Pancreas (tissue), 10 donors: ENCODE measurements around the gene TSPAN17. TPM values are rescaled to one million over a fixed set of nuclear protein-coding genes. Genes with fewer than 3 reads are reported as not detected.

ENCODE experiments used
- ATAC-seq, 4 donors: fragments of 200-7000 bp; cut with Tn5 transposase; one replicate each; pipeline versions ENCODE4 v1.8.0 to v1.9.1; 2020; ENCODE audit warnings: mild to moderate bottlenecking in 4 of 4, moderate library complexity in 4 of 4
- DNase-seq, 6 donors: peaks; one replicate each; pipeline ENCODE4 v3.0.0-alpha.2; 2020
- FAIRE-seq: peaks from 2 replicates; lab custom pipeline; 2012; peaks lifted over from hg19 to GRCh38; lab: Jason Lieb, UNC
- H3K27ac ChIP-seq, 4 donors: fragments of 200-600 bp; sonication (generic); 1 replicate in 3 of 4; 2 replicates in 1 of 4; pipeline versions ENCODE4 v1.5.0 to v1.8.0; 2020
- H3K27me3 ChIP-seq, 4 donors: fragments of 200-600 bp; one replicate each; pipeline ENCODE4 v1.8.0; 2021
- H3K36me3 ChIP-seq, 3 donors: fragments of 200-600 bp; sonication (generic) in 1 of 3; one replicate each; pipeline versions ENCODE4 v1.5.0 to v1.8.0; 2020 to 2021
- H3K4me1 ChIP-seq, 3 donors: fragments of 200-600 bp; one replicate each; pipeline ENCODE4 v1.8.0; 2021
- H3K4me3 ChIP-seq, 4 donors: fragments of 200-600 bp; sonication (generic) in 2 of 4; one replicate each; pipeline versions ENCODE4 v1.5.0 to v1.8.0; 2020 to 2021
- H3K9me3 ChIP-seq, 4 donors: fragments of 200-600 bp; one replicate each; pipeline ENCODE4 v1.8.0; 2021
- CTCF ChIP-seq, 4 donors: fragments of 200-600 bp; sonication (generic) in 3 of 4; IDR thresholded peaks; one replicate each; pipeline versions ENCODE4 v1.5.0 to v1.8.0; 2021; ENCODE audit warnings: antibody characterized with exemption in 4 of 4
- WGBS, 2 donors: extraction: QIAGEN DNeasy Blood & Tissue Kit; methylation state at CpG; one replicate each; pipeline ENCODE4 v1.1.7; 2013; 5-methylcytosine and 5-hydroxymethylcytosine counted together
- intact Hi-C, 3 donors: fragments of 100-400 bp; cut with DNase I; formaldehyde crosslinking; loops; one replicate each; pipeline versions ENCODE4 v1.11.1 to v1.14.2; 2022
- polyA plus RNA-seq, 2 donors: library from polyadenylated mRNA; stranded (reverse); fragments of 200-250 nt; gene quantifications; one replicate each; pipeline ENCODE4 v1.2.3, GENCODE V29; 2013
- total RNA-seq, 6 donors: library from RNA; stranded (reverse); fragmentation: NEBNext Ultra II Directional in 4 of 6; extraction: Animal tissue kit (Norgen Biotek cat#: 25700) in 4 of 6; gene quantifications; one replicate each; pipeline versions ENCODE4 v1.2.1 to v1.2.4, GENCODE V29; 2021 to 2023
- donor health status: healthy with polysubstance abuse.
- donor health status: DM: no; HTN: no; CAD: no; lungs with moderate emphysema.
- donor health status: DM: no; HTN: no; CAD: no.
- donor health status: control.
- donor health status: control.
- donor health status: Bipolar disorder and iron deficiency.
- donor health status: DM: yes; HTN: yes; CAD: no.
- donor health status: DM: no; HTN: no; CAD: no.
- donor health status: DM: no; HTN: no; CAD: no.
- donor health status: DM: yes; HTN: yes; CAD: no.

The TSPAN17 gene
- total and polyA plus RNA-seq, 8 donors: 12.4 to 30.1 (median 18.7) TPM

- Histone ChIP-seq H3K36me3 (no peaks in the 10 kb centered on the region), H3K27me3 (no peaks in the 10 kb centered on the region), H3K4me3 (no peak overlapping the region), H3K9me3 (no peaks in the 10 kb centered on the region), H3K4me1 (peaks cover 0 to 6% (median 2%) of the 10 kb centered on the region in 3 donors), H3K27ac (no peak overlapping the region)
- intact Hi-C loops: no loop called here
- TF ChIP-seq CTCF (IDR thresholded peaks at IDR 0.05): no peak
- no peak for ATAC-seq
- DNase-seq: peak in 1 of 6 donors; percentile 66
- WGBS, 2 donors: 88 to 89% methylated on average over 17 of the region's 17 CpGs
- no peak for FAIRE-seq
Measured at GRCh38 chr5:176651472-176651980, 4.2 kb downstream of the TSPAN17 start.

GRCh38 chr5:176652136-176652535 lies 4.9 kb downstream of the TSPAN17 start:
- intact Hi-C loops: no loop called here
- Histone ChIP-seq H3K4me1 (peaks cover 0 to 6% (median 0%) of the 10 kb centered on the region in 3 donors), H3K27me3 (no peaks in the 10 kb centered on the region), H3K36me3 (no peaks in the 10 kb centered on the region), H3K27ac (no peak overlapping the region), H3K9me3 (no peaks in the 10 kb centered on the region), H3K4me3 (no peak overlapping the region)
- DNase-seq (no peak), FAIRE-seq (no peak), ATAC-seq (no peak)
- 75 to 77% methylated on average over 8 of the region's 8 CpGs for WGBS, 2 donors
- TF ChIP-seq CTCF (IDR thresholded peaks at IDR 0.05): no peak

- TF ChIP-seq CTCF (IDR thresholded peaks at IDR 0.05): no peak
- ATAC-seq (no peak), FAIRE-seq (no peak), DNase-seq (peak in 1 of 6 donors; percentile 42)
- peaks cover 0 to under 1% (median 0%) of the 10 kb centered on the region in 3 donors for H3K4me1 ChIP-seq
- H3K9me3 ChIP-seq: no peaks in the 10 kb centered on the region
- H3K36me3 ChIP-seq: no peaks in the 10 kb centered on the region
- H3K27ac ChIP-seq: no peak overlapping the region
- WGBS, 2 donors: 81 to 82% methylated on average over 18 of the region's 18 CpGs
- H3K4me3 ChIP-seq: no peak overlapping the region
- no peaks in the 10 kb centered on the region for H3K27me3 ChIP-seq
- intact Hi-C loops: no loop called here
Measured at GRCh38 chr5:176653401-176654385, 6.4 kb downstream of the TSPAN17 start.

- 96 to 98% methylated on average over 14 of the region's 14 CpGs for WGBS, 2 donors
Measured at GRCh38 chr5:176654856-176655255, 7.6 kb downstream of the TSPAN17 start.

More at GRCh38 chr5:176654856-176655255, 7.6 kb downstream of the TSPAN17 start:
- H3K36me3 ChIP-seq: no peaks in the 10 kb centered on the region
- ATAC-seq (no peak), DNase-seq (peak in 1 of 6 donors; percentile 63), FAIRE-seq (no peak)
- H3K4me1 ChIP-seq: peaks cover 0 to 5% (median 0%) of the 10 kb centered on the region in 3 donors
- no peak overlapping the region for H3K4me3 ChIP-seq
- H3K27ac ChIP-seq: no peak overlapping the region
- no peaks in the 10 kb centered on the region for H3K27me3 ChIP-seq
- TF ChIP-seq CTCF (IDR thresholded peaks at IDR 0.05): no peak
- H3K9me3 ChIP-seq: no peaks in the 10 kb centered on the region
- intact Hi-C loops: loop anchor here in 1 of 3 donors (5.0 kb wide), 1 partner anchor 302 kb away; no protein-coding TSS in a partner anchor
